GM18873 (cell line): Measurements from ENCODE around the gene TSPOAP1.

Experiments
- ATAC-seq: cut with Tn5 transposase; IDR thresholded peaks from one replicate; pipeline ENCODE4 v1.9.1; 2021; ENCODE audit warnings: mild to moderate bottlenecking, moderate library complexity, moderate number of reproducible peaks; ENCODE audit not compliant: unreplicated experiment, low FRiP score

The TSPOAP1 gene

GRCh38 chr17:58282442-58282841, 46.2 kb downstream of the TSPOAP1 start:
- no peak for ATAC-seq

GRCh38 chr17:58281511-58282011, 47.0 kb downstream of the TSPOAP1 start:
- no peak for ATAC-seq

- ATAC-seq: no peak
Measured at GRCh38 chr17:58280480-58281217, 47.9 kb downstream of the TSPOAP1 start, which contains the start of gene MPO. MPO (minus strand) TSS chr17:58280935; CDS start chr17:58280758, 177 bp downstream.

GRCh38 chr17:58279736-58280479, 48.7 kb downstream of the TSPOAP1 start:
- ATAC-seq: no peak

GRCh38 chr17:58279016-58279711, 49.4 kb downstream of the TSPOAP1 start:
- ATAC-seq: no peak

GRCh38 chr17:58278661-58279015, 50.0 kb downstream of the TSPOAP1 start:
- ATAC-seq: no peak

GRCh38 chr17:58277802-58278595, 50.6 kb downstream of the TSPOAP1 start:
- ATAC-seq: no peak

- no peak for ATAC-seq
Measured at GRCh38 chr17:58277107-58277801, 51.3 kb downstream of the TSPOAP1 start.

GRCh38 chr17:58276423-58276822, 52.2 kb downstream of the TSPOAP1 start:
- ATAC-seq: no peak

- ATAC-seq: no peak
Measured at GRCh38 chr17:58275417-58275816, 53.2 kb downstream of the TSPOAP1 start.

GRCh38 chr17:58273453-58274104, 55.0 kb downstream of the TSPOAP1 start:
- no peak for ATAC-seq

- no peak for ATAC-seq
Measured at GRCh38 chr17:58272367-58273280, 56.0 kb downstream of the TSPOAP1 start.

GRCh38 chr17:58271216-58271931, 57.2 kb downstream of the TSPOAP1 start:
- ATAC-seq: no peak

- ATAC-seq: no peak
Measured at GRCh38 chr17:58270476-58271215, 57.9 kb downstream of the TSPOAP1 start.

- ATAC-seq: no peak
Measured at GRCh38 chr17:58269557-58270291, 58.9 kb downstream of the TSPOAP1 start.
